Measurements from ENCODE around the gene ZNF93. TPM values are rescaled to one million over a fixed set of nuclear protein-coding genes. Genes with fewer than 3 reads are reported as not detected.

Gene ZNF93
- total RNA-seq, 2 experiments from 2014 or later, result 16.5 to 17.5 TPM

- Histone ChIP-seq H3K27ac (ENCODE audit: low read depth, low read length, poor library complexity, severe bottlenecking) (no peak overlapping the region), H3K4me2 (ENCODE audit: low read length) (no peak overlapping the region), H3K79me2 (ENCODE audit: insufficient read depth, low read depth, low read length) (no peaks in the 10 kb centered on the region), H3K4me1 (ENCODE audit: insufficient read depth, low read length, poor library complexity, severe bottlenecking) (no peaks in the 10 kb centered on the region), H2AFZ (ENCODE audit: low read length) (no peak overlapping the region), H4K20me1 (ENCODE audit: insufficient read depth, low read length) (no peaks in the 10 kb centered on the region), H3K36me3 (ENCODE audit: insufficient read depth, low read length) (no peaks in the 10 kb centered on the region), H3K4me3 (ENCODE audit: low read depth, low read length, poor library complexity, severe bottlenecking) (no peak overlapping the region), H3K9me3 (ENCODE audit: low read length) (0 out of 2 replicates have a peak, but pooled peaks cover 8% of the 10 kb centered on the region), H3K9me2 (ENCODE audit: insufficient read depth, low read length) (no peaks in the 10 kb centered on the region)
- DNase-seq (ENCODE audit: low spot score), result no peak
- no TSS peak for BruUV-seq (replicated peaks)
- TF ChIP-seq CTCF (conservative IDR thresholded peaks at IDR 0.05; ENCODE audit: low read length) (no peak), EZH2phosphoT487 (IDR thresholded peaks at IDR 0.05; ENCODE audit: borderline replicate concordance, low read depth, low read length) (no peak)
- CTCF ChIA-PET (ENCODE audit: unreplicated experiment), result no interaction called here
- POLR2A ChIA-PET, result no interaction called here
- intact Hi-C loops (cut with micrococcal nuclease; ENCODE audit: unreplicated experiment), result no loop called here
These were observed 43.8 kb downstream of the ZNF93 start for GRCh38 chr19:19944583-19944880.

GRCh38 chr19:19946226-19946625 lies 45.5 kb downstream of the ZNF93 start:
- H3K36me3 ChIP-seq (ENCODE audit: insufficient read depth, low read length), result no peaks in the 10 kb centered on the region
- ChIA-PET POLR2A (interaction anchor here (0.6 kb wide), 2 partner anchors 78 to 226 kb away, joined by 3 to 4 read pairs; no protein-coding TSS in a partner anchor), CTCF (ENCODE audit: unreplicated experiment) (no interaction called here)
- no peak overlapping the region for H2AFZ ChIP-seq (ENCODE audit: low read length)
- TF ChIP-seq EZH2phosphoT487 (IDR thresholded peaks at IDR 0.05; ENCODE audit: borderline replicate concordance, low read depth, low read length) (no peak), CTCF (conservative IDR thresholded peaks at IDR 0.05; ENCODE audit: low read length) (no peak)
- no peaks in the 10 kb centered on the region for H3K9me2 ChIP-seq (ENCODE audit: insufficient read depth, low read length)
- H3K79me2 ChIP-seq (ENCODE audit: insufficient read depth, low read depth, low read length), result no peaks in the 10 kb centered on the region
- no peaks in the 10 kb centered on the region for H4K20me1 ChIP-seq (ENCODE audit: insufficient read depth, low read length)
- H3K4me1 ChIP-seq (ENCODE audit: insufficient read depth, low read length, poor library complexity, severe bottlenecking), result no peaks in the 10 kb centered on the region
- no peak overlapping the region for H3K4me2 ChIP-seq (ENCODE audit: low read length)
- no TSS peak for BruUV-seq (replicated peaks)
- H3K27ac ChIP-seq (ENCODE audit: low read depth, low read length, poor library complexity, severe bottlenecking), result no peak overlapping the region
- H3K9me3 ChIP-seq (ENCODE audit: low read length), result 0 out of 2 replicates have a peak, but pooled peaks cover 8% of the 10 kb centered on the region
- intact Hi-C loops (cut with micrococcal nuclease; ENCODE audit: unreplicated experiment), result no loop called here
- H3K4me3 ChIP-seq (ENCODE audit: low read depth, low read length, poor library complexity, severe bottlenecking), result no peak overlapping the region
- DNase-seq (ENCODE audit: low spot score), result no peak

- H3K9me3 ChIP-seq (ENCODE audit: low read length), result no peaks in the 10 kb centered on the region
- no peak overlapping the region for H3K27ac ChIP-seq (ENCODE audit: low read depth, low read length, poor library complexity, severe bottlenecking)
- H4K20me1 ChIP-seq (ENCODE audit: insufficient read depth, low read length), result no peaks in the 10 kb centered on the region
- H3K4me1 ChIP-seq (ENCODE audit: insufficient read depth, low read length, poor library complexity, severe bottlenecking), result no peaks in the 10 kb centered on the region
- no TSS peak for BruUV-seq (replicated peaks)
- no peak overlapping the region for H3K4me2 ChIP-seq (ENCODE audit: low read length)
- ChIA-PET CTCF (ENCODE audit: unreplicated experiment) (no interaction called here), POLR2A (no interaction called here)
- no peaks in the 10 kb centered on the region for H3K36me3 ChIP-seq (ENCODE audit: insufficient read depth, low read length)
- no peaks in the 10 kb centered on the region for H3K9me2 ChIP-seq (ENCODE audit: insufficient read depth, low read length)
- no peak for TF ChIP-seq CTCF (conservative IDR thresholded peaks at IDR 0.05; ENCODE audit: low read length)
- no peak for TF ChIP-seq EZH2phosphoT487 (IDR thresholded peaks at IDR 0.05; ENCODE audit: borderline replicate concordance, low read depth, low read length)
- H3K4me3 ChIP-seq (ENCODE audit: low read depth, low read length, poor library complexity, severe bottlenecking), result no peak overlapping the region
- no peaks in the 10 kb centered on the region for H3K79me2 ChIP-seq (ENCODE audit: insufficient read depth, low read depth, low read length)
- DNase-seq (ENCODE audit: low spot score), result no peak
- intact Hi-C loops (cut with micrococcal nuclease; ENCODE audit: unreplicated experiment), result no loop called here
- H2AFZ ChIP-seq (ENCODE audit: low read length), result no peak overlapping the region
These were observed 48.1 kb downstream of the ZNF93 start for GRCh38 chr19:19948800-19949199.

Data from OCI-LY7 (cell line).